ENCODE results near the gene B3GALT2. TPM values are rescaled to one million over a fixed set of nuclear protein-coding genes. Genes with fewer than 3 reads are reported as not detected.
"Not testable (repeated sequence)": the region's sequence is repeated elsewhere in the genome, so short reads cannot be mapped to it uniquely, and the experiment has no call there.

B3GALT2 gene
- total and polyA plus RNA-seq, 10 of the 15 experiments (the other 5 are each of a cell fraction or from before 2014, with no cell fraction given): 0.10 to 0.25 (median 0.14) TPM; not detected in 7

- H3K27ac ChIP-seq (ENCODE audit: control insufficient read depth, insufficient read depth): no peak overlapping the region
- intact Hi-C loops (cut with micrococcal nuclease; ENCODE audit: unreplicated experiment) (no loop called here), in situ Hi-C loops (cut with MboI) (no loop called here)
- H3K79me2 ChIP-seq (ENCODE audit: control insufficient read depth, insufficient read depth, low read length): no peaks in the 10 kb centered on the region
- H3K27me3 ChIP-seq (replicated peaks in 1 of 2; ENCODE audit: control insufficient read depth in 2 of 2, insufficient read depth in 2 of 2, low read length in 1 of 2): no peaks in the 10 kb centered on the region
- CTCF ChIA-PET: no interaction called here
- RAD21 ChIA-PET (ENCODE audit: unreplicated experiment): no interaction called here
- no peak overlapping the region for H2AFZ ChIP-seq (ENCODE audit: control insufficient read depth, low read depth, low read length)
- H3K4me3 ChIP-seq: no peak overlapping the region
- no peak for ATAC-seq
- no peak overlapping the region for H3K9ac ChIP-seq (ENCODE audit: control insufficient read depth, insufficient read depth, low read length)
- no peak for DNase-seq (ENCODE audit: low read depth, low spot score)
- no TSS peak for BruUV-seq (replicated peaks)
- no peak for FAIRE-seq
- no peaks in the 10 kb centered on the region for H3K9me3 ChIP-seq (replicated peaks; ENCODE audit: control insufficient read depth, insufficient read depth, low read length)
- WGBS (ENCODE audit: insufficient coverage, insufficient replicate concordance, low lambda C conversion rate, missing lambda C conversion rate): 95% methylated on average over 1 of the region's 1 CpG
- POLR2A ChIA-PET: no interaction called here
- H3K4me1 ChIP-seq (ENCODE audit: control insufficient read depth, insufficient read depth, low read length): no peaks in the 10 kb centered on the region
- H4K20me1 ChIP-seq (ENCODE audit: control insufficient read depth, insufficient read depth): no peaks in the 10 kb centered on the region
- H3K36me3 ChIP-seq (ENCODE audit: control insufficient read depth in 2 of 2, insufficient read depth in 2 of 2, low read length in 1 of 2): no peaks in the 10 kb centered on the region; a peak in 1 of 4 replicates
- SMC1A ChIA-PET (ENCODE audit: uncharacterized antibody, unreplicated experiment): no interaction called here
- no peak overlapping the region for H3K4me2 ChIP-seq (ENCODE audit: control insufficient read depth, insufficient read depth)
- TF ChIP-seq IKZF1 (conservative IDR thresholded peaks at IDR 0.05) (no peak), ZNF24 (IDR thresholded peaks at IDR 0.05) (no peak), ATF7 (IDR thresholded peaks at IDR 0.05; ENCODE audit: low read depth) (no peak), PBX3 (IDR thresholded peaks at IDR 0.05; ENCODE audit: insufficient replicate concordance, low read depth, low read length) (no peak)
- TF ChIP-seq, protein P1, sequence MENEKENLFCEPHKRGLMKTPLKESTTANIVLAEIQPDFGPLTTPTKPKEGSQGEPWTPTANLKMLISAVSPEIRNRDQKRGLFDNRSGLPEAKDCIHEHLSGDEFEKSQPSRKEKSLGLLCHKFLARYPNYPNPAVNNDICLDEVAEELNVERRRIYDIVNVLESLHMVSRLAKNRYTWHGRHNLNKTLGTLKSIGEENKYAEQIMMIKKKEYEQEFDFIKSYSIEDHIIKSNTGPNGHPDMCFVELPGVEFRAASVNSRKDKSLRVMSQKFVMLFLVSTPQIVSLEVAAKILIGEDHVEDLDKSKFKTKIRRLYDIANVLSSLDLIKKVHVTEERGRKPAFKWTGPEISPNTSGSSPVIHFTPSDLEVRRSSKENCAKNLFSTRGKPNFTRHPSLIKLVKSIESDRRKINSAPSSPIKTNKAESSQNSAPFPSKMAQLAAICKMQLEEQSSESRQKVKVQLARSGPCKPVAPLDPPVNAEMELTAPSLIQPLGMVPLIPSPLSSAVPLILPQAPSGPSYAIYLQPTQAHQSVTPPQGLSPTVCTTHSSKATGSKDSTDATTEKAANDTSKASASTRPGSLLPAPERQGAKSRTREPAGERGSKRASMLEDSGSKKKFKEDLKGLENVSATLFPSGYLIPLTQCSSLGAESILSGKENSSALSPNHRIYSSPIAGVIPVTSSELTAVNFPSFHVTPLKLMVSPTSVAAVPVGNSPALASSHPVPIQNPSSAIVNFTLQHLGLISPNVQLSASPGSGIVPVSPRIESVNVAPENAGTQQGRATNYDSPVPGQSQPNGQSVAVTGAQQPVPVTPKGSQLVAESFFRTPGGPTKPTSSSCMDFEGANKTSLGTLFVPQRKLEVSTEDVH (IDR thresholded peaks at IDR 0.05; ENCODE audit: low read depth, partially characterized antibody): no peak
Observed at GRCh38 chr1:193234530-193234929, 48.1 kb upstream of the B3GALT2 start.

DNA sequence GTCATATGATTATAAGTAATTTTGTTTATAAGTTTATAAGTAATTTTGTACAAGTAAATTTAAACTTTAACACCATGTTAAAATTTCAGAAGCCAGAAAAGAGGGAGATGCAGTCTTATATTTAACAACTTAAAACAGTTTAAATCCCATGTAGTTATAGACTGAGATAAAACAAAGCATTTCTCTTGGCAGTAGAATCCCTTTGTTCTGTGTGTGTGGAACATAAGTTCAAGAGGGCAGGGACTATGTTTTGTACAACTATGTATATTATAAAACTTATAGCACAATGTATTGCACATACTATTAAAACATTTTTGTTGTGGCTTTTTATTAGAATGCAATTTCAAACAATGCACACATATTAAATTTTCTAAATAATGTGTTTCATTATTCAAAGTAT is 44.7 kb upstream of the B3GALT2 start:
- FAIRE-seq; H3K36me3 ChIP-seq (ENCODE audit: control insufficient read depth in 2 of 2, insufficient read depth in 2 of 2, low read length in 1 of 2); RAD21 ChIA-PET (ENCODE audit: unreplicated experiment); H3K9me3 ChIP-seq (replicated peaks; ENCODE audit: control insufficient read depth, insufficient read depth, low read length); POLR2A ChIA-PET; H3K4me2 ChIP-seq (ENCODE audit: control insufficient read depth, insufficient read depth); BruUV-seq (replicated peaks); in situ Hi-C loops (cut with MboI); DNase-seq (ENCODE audit: low read depth, low spot score); H3K4me1 ChIP-seq (ENCODE audit: control insufficient read depth, insufficient read depth, low read length); H3K27me3 ChIP-seq (replicated peaks in 1 of 2; ENCODE audit: control insufficient read depth in 2 of 2, insufficient read depth in 2 of 2, low read length in 1 of 2); SMC1A ChIA-PET (ENCODE audit: uncharacterized antibody, unreplicated experiment); H3K79me2 ChIP-seq (ENCODE audit: control insufficient read depth, insufficient read depth, low read length); H3K4me3 ChIP-seq; H3K27ac ChIP-seq (ENCODE audit: control insufficient read depth, insufficient read depth); H3K9ac ChIP-seq (ENCODE audit: control insufficient read depth, insufficient read depth, low read length); H2AFZ ChIP-seq (ENCODE audit: control insufficient read depth, low read depth, low read length); H4K20me1 ChIP-seq (ENCODE audit: control insufficient read depth, insufficient read depth); intact Hi-C loops (cut with micrococcal nuclease; ENCODE audit: unreplicated experiment); ATAC-seq: not testable (repeated sequence)
- CTCF ChIA-PET: interaction anchor here (1.3 kb wide), 1 partner anchor 41 kb away, joined by 4 read pairs; no protein-coding TSS in a partner anchor

Data from GM12878 (cell line).